IMR-90 (cell line): Measurements from ENCODE around the gene WBP2. TPM values are rescaled to one million over a fixed set of nuclear protein-coding genes. Genes with fewer than 3 reads are reported as not detected.

Source experiments
- MAZ ChIP-seq: IDR thresholded peaks from 2 replicates; pipeline ENCODE4 v1.6.1; 2012; ENCODE audit warnings: low read depth, mild to moderate bottlenecking, low read length, improper control_type of control experiment, moderate library complexity, borderline replicate concordance
- POLR2A ChIP-seq: IDR thresholded peaks from 2 replicates; pipeline ENCODE4 v1.6.1; 2012; ENCODE audit warnings: mild to moderate bottlenecking, low read depth, low read length
- USF2 ChIP-seq: fragments of 150-350 bp; IDR thresholded peaks from 2 replicates; pipeline ENCODE4 v1.6.1; 2017; ENCODE audit warnings: mild to moderate bottlenecking, antibody characterized with exemption, low read length, low read depth
- polyA plus RNA-seq, 3 experiments: library from polyadenylated mRNA; depleted of rRNA; stranded (reverse); fragments of >200 nt; gene quantifications; 2 replicates each; pipeline ENCODE4 v1.2.3, GENCODE V29; 2012; ENCODE audit warnings: low replicate concordance in 1 of 3
- total RNA-seq: library from RNA; depleted of rRNA; stranded (reverse); fragments of >200 nt; gene quantifications from 2 replicates; pipeline ENCODE4 v1.2.3, GENCODE V29; 2012

Gene WBP2
- total and polyA plus RNA-seq, 2 of the 4 experiments (the other 2 are of a cell fraction), result 9.0 to 35.5 TPM

DNA sequence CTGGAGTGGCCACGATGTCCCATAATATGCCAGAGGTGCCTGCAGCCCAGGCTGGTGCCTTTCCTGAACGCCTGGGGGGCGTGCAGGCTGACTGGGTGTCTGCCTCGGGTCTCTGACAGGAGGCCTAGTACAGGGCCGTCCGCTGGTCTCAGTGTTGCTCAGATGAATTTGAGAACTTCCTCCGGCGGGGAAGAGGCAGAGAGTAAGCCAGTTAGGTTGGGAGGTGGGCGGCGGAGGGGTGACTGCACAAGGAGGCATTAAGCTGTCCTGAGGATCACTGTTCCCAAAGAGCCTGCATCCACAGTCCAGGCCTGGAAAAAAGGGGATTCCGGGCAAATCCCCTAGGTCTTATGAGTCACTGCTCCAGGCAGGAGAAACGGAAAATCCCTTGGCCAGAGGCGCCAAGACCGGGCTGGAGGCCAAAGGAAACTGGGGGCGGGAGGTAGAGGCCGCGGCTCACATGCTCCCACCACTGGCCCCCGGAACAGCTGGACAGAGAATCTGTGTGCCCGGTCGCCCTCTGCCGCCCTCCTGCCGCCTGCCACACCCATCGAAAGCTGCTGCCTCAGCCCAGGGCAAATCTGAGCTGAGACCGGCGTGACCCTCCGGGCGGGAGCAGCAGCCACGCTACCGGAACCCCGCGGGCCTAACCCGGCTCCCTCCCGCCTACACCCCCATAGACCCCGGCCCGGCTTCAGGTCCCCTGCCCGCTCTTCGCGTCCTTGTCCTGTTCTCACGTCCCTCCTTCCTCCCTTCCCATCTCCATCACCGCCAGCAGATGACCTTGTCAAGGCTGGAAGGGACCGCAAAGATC, 22.0 kb upstream of the WBP2 start (continued):
- TF ChIP-seq USF2 (peak; percentile 38; the same call in 1 of the 2 replicates), MAZ (peak; percentile 96), POLR2A (peak; percentile 53; the same call in 1 of the 2 replicates)
